ENCODE results near the gene DYRK4.
"Not testable (repeated sequence)": the region's sequence is repeated elsewhere in the genome, so short reads cannot be mapped to it uniquely, and the experiment has no call there.

The DYRK4 gene

DNA sequence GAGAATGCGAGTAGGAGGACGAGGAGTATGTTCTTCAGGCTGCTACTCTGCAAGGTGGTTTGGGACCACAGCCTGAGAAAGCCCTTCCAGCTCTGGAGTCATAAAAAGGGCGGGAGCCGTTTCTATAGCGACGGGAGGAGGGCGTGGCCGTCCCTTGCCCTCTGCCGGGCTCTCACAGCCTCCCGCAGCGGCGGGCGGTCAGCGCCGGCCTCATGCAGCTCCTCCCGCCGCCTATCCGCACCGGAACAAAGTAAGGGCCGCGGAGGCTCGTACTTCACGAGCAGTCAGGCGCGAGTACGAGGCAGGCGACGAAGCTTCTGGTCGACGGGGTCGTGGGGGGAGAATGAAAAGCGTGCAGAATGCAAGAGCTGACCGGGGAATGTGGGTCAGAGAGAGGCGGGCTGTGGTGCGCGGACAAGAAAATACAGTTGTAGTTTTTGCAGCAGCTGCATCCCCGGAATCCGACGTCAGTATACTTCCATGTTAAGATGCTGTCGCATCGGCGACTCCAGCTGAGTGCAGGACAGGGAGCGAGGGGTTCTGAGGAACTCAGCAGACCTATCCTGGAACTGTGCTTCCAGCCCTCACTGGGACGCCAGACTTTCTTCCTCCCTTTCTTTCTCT is at the start of gene DYRK4:
Gene DYRK4 (plus strand): TSS at position 175 of the 624 bp plus-strand sequence. CDS start 38 bp downstream, at position 213.
- DNase-seq = no peak

DNA sequence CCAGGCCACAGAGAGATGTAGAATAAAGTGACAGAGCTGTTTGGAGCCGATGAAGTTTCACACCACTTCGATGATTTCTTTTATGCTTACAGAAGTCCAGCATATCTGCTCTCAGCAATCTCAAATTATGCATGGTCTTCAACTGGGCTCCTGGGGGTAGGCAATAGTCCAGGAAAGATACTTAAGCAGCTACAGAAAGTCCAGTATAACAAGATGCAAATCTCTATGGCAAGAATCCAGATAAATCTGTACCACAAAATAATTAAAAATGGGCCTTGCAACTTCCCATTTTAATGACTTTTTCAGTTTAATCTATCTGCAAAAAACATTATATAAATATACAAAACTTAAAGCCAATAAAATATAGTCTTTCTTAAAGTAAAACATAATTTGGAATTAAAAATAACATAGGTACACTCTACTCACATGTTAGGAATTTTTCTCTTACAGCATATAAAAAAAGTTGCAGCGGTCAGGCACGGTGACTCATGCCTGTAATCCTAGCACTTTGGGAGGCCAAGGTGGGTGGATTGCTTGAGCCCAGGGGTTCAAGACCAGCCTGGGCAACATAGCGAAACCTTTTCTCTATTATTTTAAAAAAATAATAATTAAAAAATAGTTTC is 43.8 kb upstream of the DYRK4 start:
- no peak for DNase-seq

GRCh38 chr12:4523443-4523842 is 38.6 kb upstream of the DYRK4 start:
- DNase-seq = not testable (repeated sequence)

DNA sequence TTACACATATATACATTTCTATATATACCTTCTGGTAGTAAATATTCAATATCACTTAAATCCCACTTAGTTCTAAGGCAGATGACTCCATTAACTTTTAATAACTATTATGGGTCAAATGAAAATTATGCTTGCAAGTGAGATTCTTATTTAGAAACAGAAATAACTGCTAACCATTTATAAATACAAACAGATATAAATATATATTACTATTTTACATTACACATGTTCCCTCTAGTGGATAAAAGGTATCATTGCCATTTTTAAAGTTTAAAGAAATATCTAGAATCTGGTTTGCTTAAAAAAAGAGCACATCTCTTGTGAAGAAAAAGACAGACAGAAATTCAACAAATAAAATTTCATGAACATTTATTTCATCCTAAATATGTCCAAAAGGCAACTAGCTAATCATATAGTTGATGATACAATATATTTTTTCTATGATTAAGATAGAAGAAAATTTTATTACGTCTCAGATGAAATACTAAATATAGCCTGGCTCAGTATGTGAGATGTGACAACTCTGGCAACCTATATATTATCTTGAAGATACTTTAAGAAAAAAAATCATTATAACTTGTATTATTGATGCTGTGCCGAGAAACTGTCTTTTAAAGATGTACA is 35.0 kb upstream of the DYRK4 start:
- no peak for DNase-seq

- no peak for DNase-seq
These were observed 31.8 kb upstream of the DYRK4 start for GRCh38 chr12:4530160-4530559.

- no peak for DNase-seq
These were observed 30.9 kb upstream of the DYRK4 start for GRCh38 chr12:4530982-4531586.

- no peak for DNase-seq
These were observed 26.9 kb upstream of the DYRK4 start for GRCh38 chr12:4535092-4535491.

GRCh38 chr12:4535871-4536270 is 26.1 kb upstream of the DYRK4 start:
- no peak for DNase-seq

DNA sequence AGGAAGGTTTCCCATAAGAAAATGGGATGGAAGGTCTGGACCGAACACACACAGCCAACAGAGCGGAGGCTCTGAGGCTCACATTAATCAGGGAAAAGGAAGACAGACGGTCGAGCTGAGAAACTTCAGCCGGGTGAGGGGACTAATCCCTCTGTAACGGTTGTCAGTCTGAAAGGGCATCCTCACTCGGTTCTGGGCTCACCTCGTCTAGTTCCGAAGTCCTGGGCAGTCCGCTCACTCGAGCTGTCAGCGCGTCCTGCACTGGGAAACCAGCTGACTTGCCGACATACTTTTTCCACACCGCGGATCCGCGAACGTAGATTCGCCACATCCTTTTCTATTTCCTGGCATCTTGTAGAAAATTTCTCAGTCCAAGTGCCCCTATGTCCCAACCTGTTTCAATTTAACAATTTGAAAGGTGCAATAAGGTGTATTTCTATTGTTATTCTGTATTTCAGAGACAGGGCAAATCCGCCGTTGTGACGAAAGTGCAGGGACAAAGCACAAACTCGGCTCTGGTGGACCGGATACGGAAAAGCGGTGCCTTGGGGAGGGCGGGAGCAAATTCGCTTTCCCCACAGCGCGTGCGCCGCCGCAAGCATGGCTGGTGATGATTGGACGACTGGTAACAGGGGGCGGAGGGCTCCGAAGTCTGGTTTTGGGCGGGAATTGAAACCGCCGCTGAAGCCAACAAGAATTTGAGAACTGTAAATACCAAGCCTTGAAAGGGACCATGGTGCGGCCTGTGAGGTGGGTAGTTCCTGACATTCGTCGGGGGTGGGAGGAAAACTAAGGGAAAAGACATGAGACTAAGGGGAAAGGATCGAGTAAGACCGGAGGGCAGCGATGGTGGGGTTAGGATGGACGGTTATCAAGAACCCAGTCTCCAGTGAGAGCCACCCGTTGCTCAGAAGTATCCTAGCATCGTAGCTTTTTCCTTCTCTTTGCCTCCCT is 23.5 kb upstream of the DYRK4 start, which contains the start of gene RAD51AP1:
Gene RAD51AP1 (plus strand): TSS at position 684 of the 954 bp plus-strand sequence. CDS start 50 bp downstream, at position 734.
- peak; percentile 94 for DNase-seq

DNA sequence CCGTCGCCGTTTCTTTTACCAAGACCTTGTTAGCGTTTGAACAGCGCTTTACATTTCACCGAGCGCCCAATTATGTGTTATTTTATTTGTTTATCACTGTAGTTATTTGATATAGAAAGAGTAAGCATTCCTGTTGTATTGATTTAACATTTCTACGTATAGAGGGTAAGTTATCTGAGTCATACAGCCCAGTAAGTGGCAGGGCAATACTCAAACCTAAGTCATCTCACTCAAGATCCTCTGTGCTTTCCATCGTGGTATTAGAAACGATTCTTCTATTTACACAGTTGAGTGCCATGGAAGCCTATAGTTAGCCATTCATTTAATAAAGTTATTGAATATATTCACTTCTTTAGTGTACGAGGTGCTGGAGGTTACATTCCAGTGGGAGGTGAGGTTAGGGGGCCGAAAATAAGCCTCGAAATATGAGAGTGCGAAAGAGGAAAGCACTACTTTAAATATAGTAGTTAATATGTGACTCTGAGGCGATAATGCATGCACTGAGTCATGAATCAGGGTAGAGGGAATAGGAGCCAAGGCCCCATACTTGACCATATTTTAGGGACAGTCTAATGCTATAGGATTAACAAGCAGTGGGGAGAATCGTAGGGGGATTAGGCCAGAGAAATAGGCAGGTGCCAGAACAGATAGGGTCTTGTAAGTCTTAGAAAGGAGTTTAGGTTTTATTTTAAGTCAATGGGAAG is 22.7 kb upstream of the DYRK4 start:
- DNase-seq = no peak

DNA sequence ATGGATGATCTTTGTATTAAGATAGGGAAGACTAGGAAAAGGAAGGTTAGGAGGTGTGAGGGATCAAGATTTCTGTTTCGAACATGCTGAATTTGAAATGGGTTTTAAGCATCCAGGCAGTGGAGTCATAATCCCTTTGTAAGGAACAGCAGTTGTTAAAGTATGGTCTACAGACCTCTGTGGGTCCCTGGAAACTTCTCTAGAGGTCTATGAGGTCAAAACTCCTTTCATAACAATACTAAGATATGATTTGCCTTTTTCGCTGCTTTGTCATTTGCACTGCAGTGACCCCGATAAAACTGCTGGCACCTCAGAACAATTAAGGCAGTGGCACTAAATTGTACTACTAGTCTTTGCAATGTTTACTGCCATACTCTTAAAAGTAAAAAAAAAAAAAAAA is 21.8 kb upstream of the DYRK4 start:
- DNase-seq = no peak

- DNase-seq = no peak
These were observed 21.4 kb upstream of the DYRK4 start for GRCh38 chr12:4540638-4541037.

DNA sequence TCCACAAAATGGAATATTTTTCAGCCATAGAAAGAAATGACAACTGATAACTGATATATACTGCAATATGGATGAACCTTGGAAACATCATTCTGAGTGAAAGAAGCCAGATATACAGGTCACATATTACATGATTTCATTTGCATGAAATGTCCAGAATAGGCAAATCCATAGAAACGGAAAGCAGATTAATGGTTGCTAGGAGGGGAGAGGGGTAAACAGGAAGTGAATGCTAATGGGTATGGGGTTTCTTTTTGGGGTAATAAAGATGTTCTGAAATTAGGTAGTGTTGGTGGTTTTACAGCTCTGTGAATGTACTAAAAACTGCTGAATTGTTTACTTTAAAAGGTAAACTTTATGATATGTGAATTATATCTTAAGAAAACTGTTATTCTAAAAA is 16.8 kb upstream of the DYRK4 start:
- DNase-seq = no peak

DNA sequence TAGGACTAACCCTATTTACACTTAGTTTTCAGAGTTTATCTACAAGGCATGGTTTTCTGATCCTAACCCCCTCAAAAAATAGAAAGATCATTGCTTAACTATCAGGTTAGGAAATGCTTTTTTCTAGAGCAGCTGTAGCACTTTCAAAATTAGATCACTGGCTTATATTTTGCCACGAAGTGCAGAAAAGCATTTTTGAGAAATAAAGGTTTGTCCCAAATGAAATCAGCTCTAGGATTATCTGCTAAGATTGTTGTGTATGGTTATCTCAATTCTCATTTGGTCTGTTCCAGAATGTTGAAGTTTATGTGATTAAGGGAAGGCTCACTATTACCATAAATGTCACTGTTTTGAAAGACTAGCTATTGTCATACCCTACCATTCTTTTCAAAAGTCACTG is 9.8 kb upstream of the DYRK4 start:
- DNase-seq = no peak

DNA sequence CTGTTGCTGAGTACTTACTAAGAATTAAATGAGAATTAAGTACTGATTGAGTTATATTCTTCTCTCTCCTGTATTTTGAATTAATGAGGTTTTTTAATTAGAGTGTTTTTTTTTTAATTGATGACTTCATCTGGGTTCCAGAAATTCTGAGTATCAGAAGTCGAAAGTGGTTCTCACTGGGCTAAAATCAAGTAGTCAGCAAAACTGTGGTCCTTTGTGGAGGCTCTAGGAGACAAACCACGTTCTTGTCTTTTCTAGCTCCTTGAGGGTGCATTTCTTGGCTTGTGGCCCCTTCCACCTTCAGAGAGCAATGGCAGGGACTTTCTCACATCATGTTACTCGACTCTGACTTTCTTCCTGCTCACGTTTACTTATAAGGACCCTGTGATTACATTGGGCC is 8.1 kb upstream of the DYRK4 start:
- no peak for DNase-seq

DNA sequence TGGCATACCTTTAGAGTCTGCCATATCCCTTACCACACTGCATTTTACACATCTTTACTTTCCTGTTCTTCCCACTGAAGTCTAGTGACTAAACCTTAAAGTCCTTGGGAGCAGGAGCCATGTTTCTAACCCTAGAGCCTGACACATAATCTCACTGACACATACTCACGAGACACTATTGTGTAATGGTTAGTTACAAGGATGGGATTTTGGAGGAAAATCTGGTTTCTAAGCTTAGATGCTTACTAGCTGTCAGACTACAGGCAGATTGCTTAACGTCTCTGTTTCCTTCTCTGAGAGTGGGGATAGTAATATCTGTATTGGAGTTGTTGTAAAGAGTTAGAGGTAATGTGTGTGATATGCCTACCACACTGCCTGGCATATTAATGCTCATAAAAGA is 6.2 kb upstream of the DYRK4 start:
- no peak for DNase-seq

DNA sequence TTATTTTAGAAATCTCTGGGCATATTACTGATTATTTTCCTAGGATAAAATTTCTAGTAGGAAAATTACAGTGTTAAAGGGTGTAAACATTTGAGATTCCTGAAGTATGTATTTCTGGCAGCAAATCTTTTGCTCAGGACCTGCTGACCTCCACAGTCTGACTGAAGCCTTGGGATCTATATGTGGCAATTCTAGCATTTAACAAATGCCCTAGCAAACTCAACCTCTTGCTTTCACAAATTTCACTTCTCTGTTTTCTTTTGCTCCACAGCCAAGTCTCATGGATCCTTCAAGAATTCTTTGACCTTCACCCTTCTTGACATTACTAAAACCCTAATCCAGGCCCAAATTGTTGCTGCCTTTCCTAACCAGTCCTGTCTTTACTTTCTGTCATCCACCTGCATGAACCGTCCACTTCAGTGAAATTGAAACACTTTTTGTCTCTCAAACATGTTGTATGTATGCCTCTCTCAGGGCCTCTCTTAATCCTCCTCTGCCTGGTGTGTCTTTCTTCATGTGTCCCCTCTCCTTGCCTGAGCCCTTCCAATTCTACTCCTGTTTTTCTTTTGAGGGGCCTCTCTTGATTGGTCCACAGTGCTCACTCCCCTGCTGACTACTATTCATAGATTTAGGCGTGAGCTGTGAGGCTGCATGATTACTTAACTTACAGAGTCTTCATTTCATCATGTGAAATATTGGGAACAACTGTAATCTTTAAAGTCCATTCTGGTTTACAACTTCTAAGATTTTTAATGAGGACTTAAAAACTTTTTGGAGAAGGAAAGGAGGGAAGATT is 5.1 kb upstream of the DYRK4 start:
- no peak for DNase-seq

DNA sequence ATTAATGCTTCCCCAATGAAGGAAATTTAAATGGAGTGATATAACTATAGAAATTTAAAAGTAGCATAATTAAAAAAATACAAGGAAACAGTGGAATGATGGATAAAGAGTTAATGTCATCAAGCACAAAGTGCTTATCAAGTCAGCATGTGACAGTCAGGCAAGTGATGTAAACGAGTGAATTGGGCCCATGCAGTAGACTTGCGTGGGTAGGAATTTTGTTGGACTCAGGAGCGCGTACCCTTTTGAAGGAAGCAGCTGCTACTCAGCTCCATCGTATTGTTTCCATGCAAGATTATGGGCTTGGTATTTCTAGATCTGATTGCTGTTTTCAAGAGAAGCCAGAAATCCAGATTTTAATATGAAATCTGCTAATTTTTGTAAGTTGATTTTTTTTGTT is 4.4 kb upstream of the DYRK4 start:
- DNase-seq = no peak

GRCh38 chr12:4558171-4558570 is 3.8 kb upstream of the DYRK4 start:
- no peak for DNase-seq

DNA sequence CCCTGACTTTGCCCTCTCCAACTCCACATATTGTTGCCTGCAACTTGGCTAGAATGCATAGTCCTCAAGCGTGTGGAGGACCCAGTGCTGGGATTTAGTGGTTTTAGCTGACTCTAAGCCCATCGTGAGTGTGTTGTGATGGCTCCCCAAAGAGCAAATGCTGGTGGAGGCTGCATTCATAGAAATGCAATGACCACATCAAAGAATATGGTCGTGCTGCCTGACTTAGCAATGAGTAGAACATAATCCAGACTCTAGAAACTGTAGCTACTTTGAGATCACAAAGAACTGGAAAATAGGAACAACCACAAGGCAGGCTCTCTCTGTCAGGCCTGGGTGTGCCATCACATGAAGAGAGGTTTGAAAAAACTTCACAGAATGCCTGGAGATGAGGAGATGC is 1.3 kb downstream of the DYRK4 start:
- DNase-seq = no peak

- DNase-seq = no peak
These were observed 2.8 kb downstream of the DYRK4 start for GRCh38 chr12:4564818-4565217.
